Skin epidermis (tissue), 12 donors: Measurements from ENCODE around the gene ITGA7.
A peak's percentile ranks its signal among the peaks of the same experiment; 100 is the strongest.

ENCODE experiments used
- H3K27ac ChIP-seq, 21 experiments: fragments of 200-600 bp; sonication (generic) in 11 of 21; one replicate each; pipeline ENCODE4 v1.5.0; 2020; ENCODE audit warnings: mild to moderate bottlenecking in 3 of 21, inconsistent platforms in 2 of 21, moderate library complexity in 2 of 21
- H3K4me3 ChIP-seq, 7 experiments: fragments of 200-600 bp; sonication (generic) in 2 of 7; one replicate each; pipeline ENCODE4 v1.5.0; 2020; ENCODE audit warnings: inconsistent platforms in 2 of 7, mild to moderate bottlenecking in 2 of 7, moderate library complexity in 1 of 7

ITGA7 gene

GRCh38 chr12:55706568-55707218 lies 1.0 kb downstream of the ITGA7 start:
- Histone ChIP-seq H3K27ac (peak overlapping the region in 4 of 21 experiments; percentile 3 to 47 (median 24)), H3K4me3 (peak overlapping the region; percentile 23 to 55 (median 37))

GRCh38 chr12:55705782-55706402 lies 1.8 kb downstream of the ITGA7 start:
- H3K4me3 ChIP-seq = peak overlapping the region in 2 of 7 experiments; percentile 23 to 37
- H3K27ac ChIP-seq = peak overlapping the region in 2 of 21 experiments; percentile 3 to 31

GRCh38 chr12:55704824-55705718 lies 2.6 kb downstream of the ITGA7 start:
- peak overlapping the region in 1 of 7 experiments; percentile 23 for H3K4me3 ChIP-seq

GRCh38 chr12:55703901-55704761 lies 3.6 kb downstream of the ITGA7 start:
- Histone ChIP-seq H3K4me3 (no peak overlapping the region), H3K27ac (peak overlapping the region in 1 of 21 experiments; percentile 63)

More at GRCh38 chr12:55704824-55705718, 2.6 kb downstream of the ITGA7 start:
- H3K27ac ChIP-seq = no peak overlapping the region

GRCh38 chr12:55703288-55703687 lies 4.4 kb downstream of the ITGA7 start:
- Histone ChIP-seq H3K4me3 (no peak overlapping the region), H3K27ac (peak overlapping the region in 1 of 21 experiments; percentile 63)

GRCh38 chr12:55702861-55703260 lies 4.8 kb downstream of the ITGA7 start:
- H3K4me3 ChIP-seq = no peak overlapping the region
- H3K27ac ChIP-seq = no peak overlapping the region

GRCh38 chr12:55700255-55701018 lies 7.3 kb downstream of the ITGA7 start:
- Histone ChIP-seq H3K27ac (no peak overlapping the region), H3K4me3 (no peak overlapping the region)

GRCh38 chr12:55699471-55700055 lies 8.1 kb downstream of the ITGA7 start:
- Histone ChIP-seq H3K27ac (no peak overlapping the region), H3K4me3 (no peak overlapping the region)

GRCh38 chr12:55698965-55699364 lies 8.7 kb downstream of the ITGA7 start:
- no peak overlapping the region for H3K4me3 ChIP-seq
- no peak overlapping the region for H3K27ac ChIP-seq

- Histone ChIP-seq H3K4me3 (no peak overlapping the region), H3K27ac (no peak overlapping the region)
Observed at GRCh38 chr12:55698241-55698955, 9.3 kb downstream of the ITGA7 start.

GRCh38 chr12:55697686-55698085 lies 10.0 kb downstream of the ITGA7 start:
- no peak overlapping the region for H3K27ac ChIP-seq

GRCh38 chr12:55696796-55697462 lies 10.8 kb downstream of the ITGA7 start:
- H3K27ac ChIP-seq = no peak overlapping the region
- no peak overlapping the region for H3K4me3 ChIP-seq

More at GRCh38 chr12:55697686-55698085, 10.0 kb downstream of the ITGA7 start:
- no peak overlapping the region for H3K4me3 ChIP-seq

GRCh38 chr12:55696141-55696540 lies 11.6 kb downstream of the ITGA7 start:
- no peak overlapping the region for H3K4me3 ChIP-seq
- H3K27ac ChIP-seq = no peak overlapping the region

GRCh38 chr12:55695349-55695748 lies 12.4 kb downstream of the ITGA7 start:
- no peak overlapping the region for H3K4me3 ChIP-seq
- H3K27ac ChIP-seq = no peak overlapping the region

- H3K4me3 ChIP-seq = no peak overlapping the region
- H3K27ac ChIP-seq = no peak overlapping the region
Observed at GRCh38 chr12:55694651-55695050, 13.1 kb downstream of the ITGA7 start.

GRCh38 chr12:55694188-55694515 lies 13.6 kb downstream of the ITGA7 start:
- H3K27ac ChIP-seq = no peak overlapping the region
- H3K4me3 ChIP-seq = no peak overlapping the region
